Measurements from ENCODE around the gene PHLDA2. TPM values are rescaled to one million over a fixed set of nuclear protein-coding genes. Genes with fewer than 3 reads are reported as not detected.
"Not testable (repeated sequence)": the region's sequence is repeated elsewhere in the genome, so short reads cannot be mapped to it uniquely, and the experiment has no call there.

The PHLDA2 gene
- total RNA-seq, 1 donor from 2014 or later: 4.1 TPM

- intact Hi-C loops (cut with micrococcal nuclease): no loop called here
These were observed 16.0 kb upstream of the PHLDA2 start for GRCh38 chr11:2945031-2945756.

GRCh38 chr11:2944530-2944929, 15.3 kb upstream of the PHLDA2 start:
- intact Hi-C loops (cut with micrococcal nuclease): no loop called here

- intact Hi-C loops (cut with micrococcal nuclease): no loop called here
These were observed 14.5 kb upstream of the PHLDA2 start for GRCh38 chr11:2943711-2944118.

GRCh38 chr11:2942872-2943710, 13.9 kb upstream of the PHLDA2 start:
- intact Hi-C loops (cut with micrococcal nuclease): no loop called here

GRCh38 chr11:2942447-2942846, 13.2 kb upstream of the PHLDA2 start:
- intact Hi-C loops (cut with micrococcal nuclease): no loop called here

- intact Hi-C loops (cut with micrococcal nuclease): no loop called here
These were observed 12.0 kb upstream of the PHLDA2 start for GRCh38 chr11:2940921-2941821.

- intact Hi-C loops (cut with micrococcal nuclease): no loop called here
These were observed 11.1 kb upstream of the PHLDA2 start for GRCh38 chr11:2940147-2940920.

- intact Hi-C loops (cut with micrococcal nuclease): not testable (repeated sequence)
These were observed 9.5 kb upstream of the PHLDA2 start for GRCh38 chr11:2938458-2939418.

GRCh38 chr11:2937641-2938457, 8.6 kb upstream of the PHLDA2 start:
- intact Hi-C loops (cut with micrococcal nuclease): not testable (repeated sequence)

- intact Hi-C loops (cut with micrococcal nuclease): no loop called here
These were observed 5.5 kb upstream of the PHLDA2 start for GRCh38 chr11:2934611-2935239.

- intact Hi-C loops (cut with micrococcal nuclease): no loop called here
These were observed 4.9 kb upstream of the PHLDA2 start for GRCh38 chr11:2934021-2934550.

GRCh38 chr11:2933375-2934020, 4.3 kb upstream of the PHLDA2 start:
- intact Hi-C loops (cut with micrococcal nuclease): no loop called here

- intact Hi-C loops (cut with micrococcal nuclease): no loop called here
These were observed 3.6 kb upstream of the PHLDA2 start for GRCh38 chr11:2932850-2933251.

- intact Hi-C loops (cut with micrococcal nuclease): loop anchor here (2.0 kb wide), 1 partner anchor 39 kb away; no protein-coding TSS in a partner anchor
These were observed 2.8 kb upstream of the PHLDA2 start for GRCh38 chr11:2931771-2932738.

GRCh38 chr11:2931420-2931746, 2.2 kb upstream of the PHLDA2 start:
- intact Hi-C loops (cut with micrococcal nuclease): loop anchor here (2.0 kb wide), 1 partner anchor 39 kb away; no protein-coding TSS in a partner anchor

- intact Hi-C loops (cut with micrococcal nuclease): loop anchor here (2.0 kb wide), 1 partner anchor 38 kb away; no protein-coding TSS in a partner anchor
These were observed 1.6 kb upstream of the PHLDA2 start for GRCh38 chr11:2930704-2931419.
